ENCODE data around the gene SNRPA.

SNRPA gene

DNA sequence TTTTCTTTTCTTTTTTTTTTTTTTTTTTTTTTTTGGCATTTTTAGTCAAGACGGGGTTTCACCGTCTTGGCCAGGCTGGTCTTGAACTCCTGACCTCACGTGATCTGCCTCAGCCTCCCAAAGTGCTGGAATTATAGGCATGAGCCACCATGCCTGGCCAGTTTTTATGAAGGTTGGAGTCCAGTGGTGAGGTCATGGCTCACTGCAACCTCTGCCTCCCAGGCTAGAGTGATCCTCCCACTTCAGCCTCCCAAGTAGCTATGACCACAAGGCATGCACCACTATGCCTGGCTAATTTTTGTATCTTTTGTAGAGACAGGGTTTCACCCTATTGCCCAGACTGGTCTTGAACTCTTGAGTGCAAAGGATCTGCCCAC lies 4.2 kb downstream of the SNRPA start:
- peaks cover 18% of the 10 kb centered on the region for H3K4me1 Mint-ChIP-seq
- peaks cover 48% of the 10 kb centered on the region for H3K36me3 Mint-ChIP-seq (ENCODE audit: low read depth)
- H3K9me3 Mint-ChIP-seq: no peaks in the 10 kb centered on the region
- H3K27ac Mint-ChIP-seq: no peak overlapping the region
- TF ChIP-seq, protein P1, sequence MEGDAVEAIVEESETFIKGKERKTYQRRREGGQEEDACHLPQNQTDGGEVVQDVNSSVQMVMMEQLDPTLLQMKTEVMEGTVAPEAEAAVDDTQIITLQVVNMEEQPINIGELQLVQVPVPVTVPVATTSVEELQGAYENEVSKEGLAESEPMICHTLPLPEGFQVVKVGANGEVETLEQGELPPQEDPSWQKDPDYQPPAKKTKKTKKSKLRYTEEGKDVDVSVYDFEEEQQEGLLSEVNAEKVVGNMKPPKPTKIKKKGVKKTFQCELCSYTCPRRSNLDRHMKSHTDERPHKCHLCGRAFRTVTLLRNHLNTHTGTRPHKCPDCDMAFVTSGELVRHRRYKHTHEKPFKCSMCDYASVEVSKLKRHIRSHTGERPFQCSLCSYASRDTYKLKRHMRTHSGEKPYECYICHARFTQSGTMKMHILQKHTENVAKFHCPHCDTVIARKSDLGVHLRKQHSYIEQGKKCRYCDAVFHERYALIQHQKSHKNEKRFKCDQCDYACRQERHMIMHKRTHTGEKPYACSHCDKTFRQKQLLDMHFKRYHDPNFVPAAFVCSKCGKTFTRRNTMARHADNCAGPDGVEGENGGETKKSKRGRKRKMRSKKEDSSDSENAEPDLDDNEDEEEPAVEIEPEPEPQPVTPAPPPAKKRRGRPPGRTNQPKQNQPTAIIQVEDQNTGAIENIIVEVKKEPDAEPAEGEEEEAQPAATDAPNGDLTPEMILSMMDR (IDR thresholded peaks at IDR 0.05; ENCODE audit: unreplicated experiment in 3 of 3): no peak
- H3K27me3 Mint-ChIP-seq (ENCODE audit: low read depth): no peaks in the 10 kb centered on the region
- peak overlapping the region in 1 of 3 experiments; percentile 12 for H3K4me3 Mint-ChIP-seq

DNA sequence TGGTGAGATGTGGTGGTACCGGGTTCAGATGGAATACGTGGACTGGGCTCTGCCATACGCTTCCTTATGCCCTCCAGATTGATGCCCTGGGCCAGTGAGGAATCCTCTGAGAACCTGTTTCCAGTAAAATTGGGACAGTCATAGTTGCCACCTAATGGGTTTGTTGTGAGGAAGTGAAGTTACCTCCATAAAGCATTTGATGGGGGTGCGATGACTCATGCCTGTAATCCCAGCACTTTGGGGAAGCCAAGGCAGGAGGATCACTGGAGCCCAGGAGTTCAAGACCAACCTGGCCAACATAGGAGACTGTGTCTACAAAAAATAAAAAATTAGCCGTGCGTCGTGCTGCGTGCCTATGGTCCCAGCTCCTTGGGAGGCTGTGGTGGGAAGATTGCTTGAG lies 4.8 kb downstream of the SNRPA start:
- Mint-ChIP-seq H3K27me3 (ENCODE audit: low read depth) (no peaks in the 10 kb centered on the region), H3K9me3 (no peaks in the 10 kb centered on the region), H3K4me1 (peaks cover 15% of the 10 kb centered on the region), H3K27ac (no peak overlapping the region), H3K4me3 (peak overlapping the region in 1 of 3 experiments; percentile 25), H3K36me3 (ENCODE audit: low read depth) (peaks cover 53% of the 10 kb centered on the region)
- TF ChIP-seq, protein P1 (IDR thresholded peaks at IDR 0.05; ENCODE audit: unreplicated experiment in 3 of 3): no peak

DNA sequence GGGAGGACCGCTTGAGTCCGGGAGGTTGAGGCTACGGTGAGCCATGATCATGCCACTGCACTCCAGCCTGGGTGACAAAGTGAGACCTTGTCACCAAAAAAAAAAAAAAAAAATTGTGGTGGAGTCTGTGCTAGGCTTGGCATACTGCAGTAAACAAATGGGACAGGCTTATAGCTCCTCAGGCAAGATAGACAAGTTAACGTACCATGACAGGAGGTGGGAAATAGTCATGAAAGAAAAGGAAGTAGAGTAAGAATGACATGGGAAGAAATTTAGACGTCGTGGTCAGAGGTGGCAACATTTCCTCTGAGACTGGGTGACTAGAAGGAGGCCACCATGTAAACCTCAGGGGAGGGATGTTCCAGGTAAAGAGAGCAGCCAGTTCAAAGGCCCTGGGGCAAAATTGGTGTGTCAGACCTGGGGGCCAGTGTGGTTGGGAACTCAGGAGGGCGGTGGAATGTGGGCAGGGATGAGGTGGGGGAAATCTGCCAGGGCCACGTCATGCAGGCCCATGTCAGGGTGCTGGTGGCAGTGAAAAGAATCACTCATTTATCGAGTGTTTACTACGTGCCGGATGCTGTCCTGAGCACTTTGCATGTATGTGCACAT lies 5.6 kb downstream of the SNRPA start:
- peak overlapping the region in 1 of 3 experiments; percentile 58 for H3K4me3 Mint-ChIP-seq
- H3K4me1 Mint-ChIP-seq: peaks cover 15% of the 10 kb centered on the region
- no peaks in the 10 kb centered on the region for H3K27me3 Mint-ChIP-seq (ENCODE audit: low read depth)
- peaks cover 58% of the 10 kb centered on the region for H3K36me3 Mint-ChIP-seq (ENCODE audit: low read depth)
- no peaks in the 10 kb centered on the region for H3K9me3 Mint-ChIP-seq
- TF ChIP-seq, protein P1 (IDR thresholded peaks at IDR 0.05; ENCODE audit: unreplicated experiment in 3 of 3): no peak
- peak overlapping the region in 2 of 3 experiments; percentile 8 to 57 for H3K27ac Mint-ChIP-seq

- Mint-ChIP-seq H3K36me3 (ENCODE audit: low read depth) (peaks cover 72% of the 10 kb centered on the region), H3K27me3 (ENCODE audit: low read depth) (no peaks in the 10 kb centered on the region), H3K4me3 (peak overlapping the region in 1 of 3 experiments; percentile 33), H3K9me3 (no peaks in the 10 kb centered on the region), H3K27ac (no peak overlapping the region), H3K4me1 (peaks cover 9% of the 10 kb centered on the region)
- TF ChIP-seq, protein P1 (IDR thresholded peaks at IDR 0.05; ENCODE audit: unreplicated experiment in 3 of 3): no peak
Measured at GRCh38 chr19:40758491-40758890, 7.5 kb downstream of the SNRPA start.

DNA sequence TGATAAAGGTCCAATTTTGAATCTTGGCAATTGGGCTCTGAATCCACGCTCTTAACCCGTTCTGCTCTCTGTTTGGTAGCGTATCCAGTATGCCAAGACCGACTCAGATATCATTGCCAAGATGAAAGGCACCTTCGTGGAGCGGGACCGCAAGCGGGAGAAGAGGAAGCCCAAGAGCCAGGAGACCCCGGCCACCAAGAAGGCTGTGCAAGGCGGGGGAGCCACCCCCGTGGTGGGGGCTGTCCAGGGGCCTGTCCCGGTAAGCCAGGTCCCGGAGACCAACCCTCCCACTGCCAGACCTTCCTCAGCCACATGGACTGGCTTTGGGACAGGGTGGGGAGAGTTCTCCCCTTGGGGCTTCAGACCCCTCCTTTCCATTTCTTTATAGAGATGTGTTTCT lies 8.3 kb downstream of the SNRPA start:
- peaks cover 78% of the 10 kb centered on the region for H3K36me3 Mint-ChIP-seq (ENCODE audit: low read depth)
- TF ChIP-seq, protein P1 (IDR thresholded peaks at IDR 0.05; ENCODE audit: unreplicated experiment in 3 of 3): no peak
- H3K27ac Mint-ChIP-seq: no peak overlapping the region
- peaks cover 6% of the 10 kb centered on the region for H3K4me1 Mint-ChIP-seq
- H3K27me3 Mint-ChIP-seq (ENCODE audit: low read depth): no peaks in the 10 kb centered on the region
- no peak overlapping the region for H3K4me3 Mint-ChIP-seq
- H3K9me3 Mint-ChIP-seq: no peaks in the 10 kb centered on the region
